Subcutaneous adipose tissue (tissue), 4 donors: ENCODE results near the gene PSMC3. TPM values are rescaled to one million over a fixed set of nuclear protein-coding genes. Genes with fewer than 3 reads are reported as not detected.

ENCODE experiments used
- total RNA-seq, 4 donors: library from RNA; depleted of rRNA; stranded (reverse); fragments of >200 nt; gene quantifications; one replicate each; pipeline ENCODE4 v1.1.0, GENCODE V29; 2016
- TF ChIP-seq, protein P1 (sequence below): fragments of 450-650 bp; IDR thresholded peaks from one replicate; pipeline ENCODE4 v1.5.1; 2016; ENCODE audit warnings: low read depth, mild to moderate bottlenecking, control low read depth, antibody characterized with exemption, moderate library complexity

PSMC3 gene
- total RNA-seq, 4 donors from 2014 or later, result 67.3 to 156 (median 102) TPM

DNA sequence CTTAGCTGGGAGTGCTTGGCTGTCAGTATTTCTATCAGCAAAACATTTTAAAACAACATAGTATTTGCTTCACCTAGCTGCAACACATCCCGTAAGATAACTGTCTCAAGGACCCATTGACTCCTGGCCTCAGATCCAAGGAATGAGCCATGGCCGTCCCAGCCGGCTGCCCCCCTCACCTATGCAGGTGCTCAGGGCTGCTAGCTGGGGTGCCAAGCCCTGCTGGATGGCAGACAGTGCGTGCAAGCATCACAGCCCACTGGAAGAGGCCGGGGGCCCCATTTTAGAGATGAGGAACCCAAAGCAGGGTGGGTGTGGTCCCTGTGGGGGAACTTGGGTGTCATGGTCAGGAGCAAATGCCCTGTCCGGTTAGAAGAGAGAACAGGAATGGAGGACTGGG, 8.5 kb downstream of the PSMC3 start:
- TF ChIP-seq, protein P1, sequence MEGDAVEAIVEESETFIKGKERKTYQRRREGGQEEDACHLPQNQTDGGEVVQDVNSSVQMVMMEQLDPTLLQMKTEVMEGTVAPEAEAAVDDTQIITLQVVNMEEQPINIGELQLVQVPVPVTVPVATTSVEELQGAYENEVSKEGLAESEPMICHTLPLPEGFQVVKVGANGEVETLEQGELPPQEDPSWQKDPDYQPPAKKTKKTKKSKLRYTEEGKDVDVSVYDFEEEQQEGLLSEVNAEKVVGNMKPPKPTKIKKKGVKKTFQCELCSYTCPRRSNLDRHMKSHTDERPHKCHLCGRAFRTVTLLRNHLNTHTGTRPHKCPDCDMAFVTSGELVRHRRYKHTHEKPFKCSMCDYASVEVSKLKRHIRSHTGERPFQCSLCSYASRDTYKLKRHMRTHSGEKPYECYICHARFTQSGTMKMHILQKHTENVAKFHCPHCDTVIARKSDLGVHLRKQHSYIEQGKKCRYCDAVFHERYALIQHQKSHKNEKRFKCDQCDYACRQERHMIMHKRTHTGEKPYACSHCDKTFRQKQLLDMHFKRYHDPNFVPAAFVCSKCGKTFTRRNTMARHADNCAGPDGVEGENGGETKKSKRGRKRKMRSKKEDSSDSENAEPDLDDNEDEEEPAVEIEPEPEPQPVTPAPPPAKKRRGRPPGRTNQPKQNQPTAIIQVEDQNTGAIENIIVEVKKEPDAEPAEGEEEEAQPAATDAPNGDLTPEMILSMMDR, result no peak

DNA sequence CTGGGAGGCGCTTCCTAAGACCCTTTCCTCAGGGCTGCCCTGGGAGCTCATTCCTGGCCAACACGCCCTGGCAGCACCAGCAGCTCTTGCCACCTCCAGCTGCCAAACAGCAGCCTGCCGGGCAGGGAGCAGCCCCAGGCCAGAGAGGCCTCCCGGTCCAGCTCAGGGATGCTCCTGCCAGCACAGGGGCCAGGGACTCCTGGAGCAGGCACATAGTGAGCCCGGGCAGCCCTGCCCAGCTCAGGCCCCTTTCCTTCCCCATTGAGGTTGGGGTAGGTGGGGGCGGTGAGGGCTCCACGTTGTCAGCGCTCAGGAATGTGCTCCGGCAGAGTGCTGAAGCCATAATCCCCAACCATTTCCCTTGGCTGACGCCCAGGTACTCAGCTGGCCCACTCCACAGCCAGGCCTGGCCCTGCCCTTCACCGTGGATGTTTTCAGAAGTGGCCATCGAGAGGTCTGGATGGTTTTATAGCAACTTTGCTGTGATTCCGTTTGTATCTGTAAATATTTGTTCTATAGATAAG, 10.2 kb downstream of the PSMC3 start:
- TF ChIP-seq, protein P1, result no peak

DNA sequence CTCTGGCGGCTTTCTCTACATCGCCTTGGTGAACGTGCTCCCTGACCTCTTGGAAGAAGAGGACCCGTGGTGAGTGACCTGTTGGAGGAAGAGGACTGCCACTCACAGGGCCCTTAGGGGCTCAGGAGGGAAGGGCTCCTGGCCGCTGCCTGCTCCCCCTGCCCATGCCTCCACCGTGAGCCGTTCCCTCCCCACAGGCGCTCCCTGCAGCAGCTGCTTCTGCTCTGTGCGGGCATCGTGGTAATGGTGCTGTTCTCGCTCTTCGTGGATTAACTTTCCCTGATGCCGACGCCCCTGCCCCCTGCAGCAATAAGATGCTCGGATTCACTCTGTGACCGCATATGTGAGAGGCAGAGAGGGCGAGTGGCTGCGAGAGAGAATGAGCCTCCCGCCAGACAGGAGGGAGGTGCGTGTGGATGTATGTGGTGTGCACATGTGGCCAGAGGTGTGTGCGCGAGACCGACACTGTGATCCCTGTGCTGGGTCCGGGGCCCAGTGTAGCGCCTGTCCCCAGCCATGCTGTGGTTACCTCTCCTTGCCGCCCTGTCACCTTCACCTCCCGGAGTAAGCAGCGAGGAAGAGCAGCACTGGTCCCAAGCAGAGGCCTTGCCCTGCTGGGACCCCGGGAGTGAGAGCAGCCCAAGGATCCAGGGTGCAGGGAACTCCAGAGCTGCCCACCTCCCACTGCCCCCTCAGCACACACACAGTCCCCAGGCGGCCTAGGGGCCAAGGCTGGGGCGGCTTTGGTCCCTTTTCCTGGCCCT, 11.0 kb downstream of the PSMC3 start:
- TF ChIP-seq, protein P1, result no peak

DNA sequence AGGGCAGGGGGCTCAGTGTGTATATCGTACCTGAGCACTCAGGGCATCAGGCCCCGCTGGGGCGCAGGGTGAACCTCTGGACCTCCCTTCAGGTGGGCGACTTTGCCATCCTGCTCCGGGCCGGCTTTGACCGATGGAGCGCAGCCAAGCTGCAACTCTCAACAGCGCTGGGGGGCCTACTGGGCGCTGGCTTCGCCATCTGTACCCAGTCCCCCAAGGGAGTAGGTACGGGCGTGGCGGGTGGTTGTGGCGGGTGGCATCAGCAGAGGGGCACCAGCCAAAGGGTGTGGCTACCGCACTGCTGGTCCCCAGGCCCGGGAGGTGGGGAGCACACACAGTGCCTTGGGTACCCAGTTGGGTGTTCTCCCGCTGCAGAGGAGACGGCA, 11.6 kb downstream of the PSMC3 start:
- TF ChIP-seq, protein P1, result no peak

DNA sequence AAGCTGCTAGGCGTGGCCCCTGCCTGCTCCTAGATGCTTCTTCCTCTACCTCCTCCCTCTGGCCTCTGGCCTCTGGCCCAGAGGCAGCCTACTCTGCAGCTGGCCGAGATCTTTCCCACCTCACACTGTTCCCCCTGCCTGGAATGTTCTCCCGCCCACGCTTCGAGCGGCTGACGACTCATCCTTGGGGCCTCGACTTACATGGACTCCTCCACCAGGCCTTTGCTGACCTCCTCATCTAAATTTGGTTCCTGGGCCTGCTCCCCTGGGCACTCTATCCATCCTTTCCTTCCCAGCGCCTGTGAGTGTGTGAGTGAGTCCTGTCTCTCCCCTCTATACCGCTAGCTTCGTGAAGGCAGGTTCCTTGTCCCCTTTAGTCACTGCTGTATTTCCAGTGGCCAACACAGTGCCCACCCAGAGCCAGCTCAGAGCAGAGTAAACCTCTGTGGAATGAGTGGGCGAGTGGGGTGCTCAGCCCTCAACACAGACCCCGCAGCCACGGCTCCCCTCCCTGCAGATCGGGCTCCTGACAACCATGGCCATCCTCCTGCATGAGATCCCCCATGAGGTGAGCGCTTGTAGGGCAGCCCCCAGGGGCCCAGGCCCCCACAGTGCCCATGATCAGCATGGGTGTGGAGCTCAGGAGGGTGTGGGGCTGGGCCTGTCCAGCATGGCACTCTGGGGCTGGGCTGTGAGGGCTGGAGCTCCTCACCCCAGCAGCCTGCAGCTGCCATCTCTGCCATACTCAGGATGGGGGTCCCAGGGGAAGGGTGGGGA, 12.1 kb downstream of the PSMC3 start:
- TF ChIP-seq, protein P1, result no peak

DNA sequence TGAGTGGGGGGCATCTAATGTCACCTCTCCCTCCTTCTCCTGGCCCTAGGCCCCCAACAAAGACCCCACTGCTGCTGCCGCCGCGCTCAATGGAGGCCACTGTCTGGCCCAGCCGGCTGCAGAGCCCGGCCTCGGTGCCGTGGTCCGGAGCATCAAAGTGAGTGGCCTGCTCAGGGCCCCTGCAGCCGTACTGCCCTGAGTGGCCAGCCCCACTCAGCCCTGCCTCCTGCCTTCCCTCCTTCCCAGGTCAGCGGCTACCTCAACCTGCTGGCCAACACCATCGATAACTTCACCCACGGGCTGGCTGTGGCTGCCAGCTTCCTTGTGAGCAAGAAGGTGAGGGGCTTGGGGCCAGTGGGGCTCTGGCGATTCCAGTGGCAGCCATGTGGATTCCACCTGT, 12.9 kb downstream of the PSMC3 start:
- TF ChIP-seq, protein P1, result no peak
